ENCODE results near the gene NRXN3. TPM values are rescaled to one million over a fixed set of nuclear protein-coding genes. Genes with fewer than 3 reads are reported as not detected.

The NRXN3 gene
- polyA plus RNA-seq, 1 donor = 0.58 TPM

DNA sequence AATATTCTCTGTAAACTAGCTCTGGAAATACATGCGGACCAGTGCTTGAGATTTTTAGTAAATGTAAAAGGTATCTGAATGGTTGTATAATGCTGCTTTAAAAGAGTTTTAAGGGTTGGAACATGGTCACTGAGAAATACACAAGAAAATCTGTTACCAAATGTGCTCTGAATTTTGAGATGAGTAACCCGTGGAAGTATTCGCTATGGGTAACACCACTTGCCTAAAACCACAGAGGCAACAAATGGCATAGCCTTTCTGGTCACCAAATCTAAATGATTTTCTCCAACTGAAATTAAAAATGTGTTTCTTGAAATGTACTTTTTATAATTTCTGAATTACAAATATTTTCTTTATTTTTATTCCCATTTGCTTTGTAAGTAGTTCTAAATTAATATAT lies 1295.5 kb downstream of the NRXN3 start:
- DNase-seq (ENCODE audit: low read depth) = no peak

DNA sequence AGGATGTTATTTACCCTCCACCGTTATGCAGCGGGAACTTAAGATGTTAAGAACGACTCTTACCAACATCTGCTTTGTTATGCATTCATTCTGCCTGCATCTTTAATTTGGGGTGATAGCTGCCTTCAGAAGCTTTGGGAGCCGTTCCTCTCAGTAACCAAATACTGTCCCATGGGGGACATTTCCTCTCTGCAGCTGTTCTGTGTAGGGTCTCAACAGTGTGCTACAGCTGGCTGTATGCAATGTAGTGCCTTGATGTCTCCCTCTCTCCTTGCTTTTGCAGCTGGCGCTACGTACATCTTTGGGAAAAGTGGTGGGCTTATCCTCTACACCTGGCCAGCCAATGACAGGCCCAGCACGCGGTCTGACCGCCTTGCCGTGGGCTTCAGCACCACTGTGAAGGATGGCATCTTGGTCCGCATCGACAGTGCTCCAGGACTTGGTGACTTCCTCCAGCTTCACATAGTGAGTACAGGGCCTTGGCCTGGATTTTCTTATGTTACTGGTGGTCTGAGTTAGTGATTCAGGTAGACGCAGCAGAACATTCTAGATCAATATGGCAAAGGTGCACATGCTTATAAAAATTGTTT lies 1296.9 kb downstream of the NRXN3 start:
- DNase-seq (ENCODE audit: low read depth) = no peak

DNA sequence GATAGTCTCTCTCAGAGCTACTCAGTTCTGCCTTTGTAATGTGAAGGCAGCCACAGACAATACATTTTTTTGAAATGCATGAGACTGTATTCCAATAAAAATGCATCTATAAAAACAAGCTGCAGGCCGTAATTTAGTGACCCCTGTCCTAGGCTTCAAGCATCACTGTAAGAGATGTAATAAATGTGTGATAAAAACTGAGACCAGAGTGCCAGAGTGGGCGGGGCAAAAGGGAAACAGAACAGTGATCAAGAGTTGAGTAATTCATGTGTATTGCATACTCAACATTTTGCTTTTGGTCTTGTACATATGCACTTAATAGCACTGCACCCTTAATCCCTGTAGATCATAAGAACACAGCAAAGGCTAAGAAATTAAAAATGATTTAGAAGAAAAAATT lies 1297.7 kb downstream of the NRXN3 start:
- no peak for DNase-seq (ENCODE audit: low read depth)

DNA sequence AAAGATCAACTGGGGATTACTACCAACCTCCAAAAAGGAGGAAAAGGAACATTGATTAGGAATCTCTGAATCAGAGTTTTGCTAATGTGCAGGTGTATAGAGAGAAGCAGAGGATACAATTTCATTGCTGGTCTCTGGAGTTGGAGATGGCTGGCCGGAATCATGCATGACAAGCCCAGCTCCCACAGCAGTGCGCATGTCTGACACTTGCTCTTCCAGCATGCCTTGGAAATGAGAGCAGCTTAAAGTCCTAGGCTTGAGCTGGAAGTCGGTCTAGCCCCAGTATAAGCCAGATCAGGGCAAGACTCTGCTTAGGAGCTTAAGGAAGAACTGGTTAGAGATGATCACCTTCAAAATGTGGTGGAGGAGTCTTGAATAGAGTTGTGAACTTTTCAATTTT lies 1298.3 kb downstream of the NRXN3 start:
- DNase-seq (ENCODE audit: low read depth) = no peak

DNA sequence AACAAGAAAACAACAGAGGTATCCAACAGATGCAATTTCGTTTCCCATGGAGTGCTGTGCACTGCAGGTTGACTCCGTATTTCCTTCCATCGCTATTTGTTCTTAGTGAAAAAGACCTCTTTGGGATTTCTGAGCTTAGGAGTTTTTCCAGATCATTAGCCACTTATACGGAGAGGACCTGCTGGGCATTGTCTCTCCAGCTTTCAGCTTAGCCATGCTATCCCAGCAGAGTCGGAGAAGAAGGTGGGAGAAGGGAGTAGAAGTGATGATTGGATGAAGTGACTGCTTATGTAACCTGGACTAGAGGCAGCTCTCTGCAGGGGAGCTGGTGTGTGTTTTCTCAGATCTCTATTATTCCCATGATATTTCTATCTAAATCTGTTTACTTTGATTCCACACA lies 1303.5 kb downstream of the NRXN3 start:
- no peak for DNase-seq (ENCODE audit: low read depth)

DNA sequence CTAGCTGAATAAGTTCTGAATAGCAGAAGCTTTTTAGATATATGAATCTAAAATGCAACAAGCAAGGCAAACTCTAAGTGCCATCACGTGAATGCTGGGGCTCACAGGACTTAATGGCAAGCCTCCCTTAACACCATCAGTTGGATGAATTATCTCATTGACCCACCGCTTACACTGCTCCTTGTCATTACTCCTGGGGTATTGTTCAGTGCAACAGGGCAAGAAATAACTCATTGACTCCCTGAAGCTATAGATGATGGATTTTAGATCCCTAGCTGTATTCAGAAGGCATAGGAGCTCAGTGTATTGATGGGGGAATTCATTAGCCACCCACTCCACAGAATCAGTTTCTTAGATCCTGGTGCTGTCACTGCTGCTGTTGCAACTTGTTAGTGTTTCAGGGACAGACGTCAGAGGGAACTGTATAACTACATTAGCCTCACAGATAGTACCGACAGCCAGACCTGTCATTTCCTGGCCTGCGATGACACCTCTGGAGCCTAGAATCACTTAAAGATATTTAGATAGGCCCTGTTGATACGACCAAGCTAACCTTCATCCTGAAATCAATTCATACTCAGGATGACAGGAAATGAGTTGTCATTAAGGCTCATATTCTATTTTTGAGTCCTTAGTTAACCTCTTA lies 1305.8 kb downstream of the NRXN3 start:
- DNase-seq (ENCODE audit: low read depth) = no peak

DNA sequence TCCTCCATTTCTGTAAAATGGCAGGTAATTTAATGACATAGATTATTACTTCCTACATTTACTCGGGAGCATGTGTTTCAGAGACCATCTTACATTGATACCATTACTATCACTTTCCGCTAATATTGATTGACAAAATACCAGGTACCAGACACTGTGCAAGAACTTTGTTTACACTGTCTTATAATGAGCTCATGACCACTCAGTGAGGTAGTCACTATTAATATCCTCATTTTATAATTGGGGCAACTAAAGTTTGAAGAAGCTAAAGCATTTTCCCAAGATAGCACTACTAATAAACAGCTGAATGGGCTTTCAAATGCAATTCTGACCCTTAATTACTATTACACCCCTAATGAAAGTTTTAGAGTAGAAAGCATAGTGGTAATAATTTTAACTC lies 1306.4 kb downstream of the NRXN3 start:
- DNase-seq (ENCODE audit: low read depth) = no peak

DNA sequence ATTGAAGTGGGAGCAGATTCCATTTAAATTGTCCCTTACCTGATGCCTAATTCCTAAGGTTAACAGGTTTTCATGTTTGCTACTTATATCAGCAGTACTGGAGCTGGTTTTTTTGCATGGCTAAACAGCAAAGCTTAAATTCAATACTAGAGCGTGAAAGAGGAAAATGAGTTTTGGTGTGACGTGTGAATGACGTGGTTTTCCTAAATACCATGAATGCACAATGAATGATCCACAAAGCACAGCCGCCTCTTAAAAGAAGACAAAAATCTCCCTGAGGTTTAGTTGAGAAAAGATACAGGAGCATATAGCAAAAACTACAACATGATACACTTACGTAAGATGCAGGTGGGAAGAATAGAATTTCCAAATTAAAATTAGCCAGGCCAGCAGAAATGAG lies 1310.0 kb downstream of the NRXN3 start:
- no peak for DNase-seq (ENCODE audit: low read depth)

DNA sequence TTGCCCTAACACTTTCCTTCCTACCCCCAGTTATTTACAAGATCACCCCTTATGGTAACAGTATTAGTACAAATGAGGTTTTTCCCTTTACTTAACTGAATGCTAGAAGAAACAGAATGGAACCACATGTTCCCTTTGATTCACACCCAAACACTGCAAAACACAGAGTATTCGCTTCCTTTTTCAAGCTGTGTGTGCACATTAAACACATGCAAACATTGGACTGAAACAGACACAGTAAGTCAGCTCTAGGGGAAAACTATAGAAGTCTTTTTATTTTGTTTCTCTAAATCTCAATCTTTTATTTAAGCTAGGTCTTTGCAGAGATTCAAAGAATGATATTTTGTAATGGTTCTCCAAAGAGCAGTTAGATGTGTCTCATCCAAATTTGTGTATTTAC lies 1312.7 kb downstream of the NRXN3 start:
- no peak for DNase-seq (ENCODE audit: low read depth)

DNA sequence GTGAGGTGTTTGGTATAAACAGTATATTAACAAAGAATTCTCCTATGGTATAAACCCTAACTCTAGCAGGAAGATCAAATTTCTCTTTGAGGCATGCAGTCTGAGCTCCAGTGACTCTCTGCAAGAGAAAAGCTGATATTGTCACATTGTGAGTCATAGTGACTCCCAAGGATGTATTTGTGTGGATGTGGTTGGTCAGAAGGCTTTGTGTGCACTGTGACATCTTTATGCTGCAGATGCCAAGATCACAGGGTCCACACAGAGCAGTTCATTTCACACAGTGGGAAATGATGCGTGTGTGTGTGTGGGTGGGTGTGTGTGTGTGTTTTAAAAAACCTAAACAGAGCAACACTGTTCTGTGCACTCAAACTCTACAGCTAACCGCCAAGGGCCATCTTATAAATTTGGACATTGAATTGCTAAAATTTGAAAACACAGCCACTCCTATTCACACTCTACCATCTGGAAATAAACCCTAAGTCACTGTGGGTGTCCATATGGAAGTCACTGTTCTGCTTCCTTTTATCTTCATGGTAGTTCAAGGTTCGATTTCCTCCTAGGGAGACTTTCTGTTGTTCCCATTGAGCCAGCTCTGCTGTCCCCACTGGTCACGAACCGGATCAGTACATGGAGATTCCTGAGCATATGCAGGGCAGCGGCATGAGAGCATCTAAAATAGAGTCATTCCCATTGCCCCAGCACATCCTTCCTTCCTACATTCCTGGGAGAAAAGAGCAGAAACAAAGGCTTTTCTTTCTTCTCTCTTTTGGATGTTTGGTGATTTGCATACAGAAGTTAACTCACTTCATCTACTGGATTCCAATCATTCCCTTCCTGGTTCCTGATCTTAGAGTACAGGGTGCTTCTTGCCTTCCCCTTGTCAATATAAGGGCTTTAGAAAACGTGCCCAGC lies 1313.6 kb downstream of the NRXN3 start:
- no peak for DNase-seq (ENCODE audit: low read depth)

DNA sequence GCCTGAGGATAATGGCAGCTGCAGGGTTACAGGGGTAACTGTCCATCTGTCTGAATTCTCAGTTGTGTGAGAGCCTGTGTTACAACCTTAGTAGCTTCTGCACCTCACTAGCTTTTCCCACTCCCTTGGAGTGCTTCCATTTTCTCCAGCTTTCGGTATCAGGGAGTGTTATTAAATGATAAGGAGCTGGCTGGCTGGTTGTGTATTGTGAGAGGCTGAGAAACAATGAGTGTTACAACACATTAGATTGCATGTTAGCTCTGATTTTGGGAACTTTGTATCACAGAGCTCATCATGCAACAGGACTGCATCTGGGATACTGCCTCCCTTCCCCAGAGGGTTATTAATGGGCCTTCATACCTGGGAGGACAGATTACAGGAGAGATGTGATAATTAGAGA lies 1317.5 kb downstream of the NRXN3 start:
- no peak for DNase-seq (ENCODE audit: low read depth)

DNA sequence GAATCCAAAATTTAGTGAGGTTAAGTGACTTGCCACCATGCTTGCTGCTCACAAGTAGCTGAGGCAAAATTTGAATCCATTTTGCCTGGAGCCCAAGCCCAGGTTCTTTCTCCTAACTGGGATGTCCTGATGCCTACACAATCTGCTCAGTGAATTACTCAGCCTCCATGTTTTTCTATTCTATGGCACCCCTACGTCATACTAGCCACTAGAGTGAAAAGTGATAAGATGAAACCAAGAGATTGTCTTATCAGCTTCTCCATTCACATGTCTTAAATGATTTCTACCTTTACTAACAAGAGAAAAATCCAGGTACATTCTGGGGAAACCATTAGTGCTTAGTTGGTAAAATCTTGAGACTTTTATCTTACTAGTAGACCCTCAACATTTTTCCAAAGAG lies 1321.0 kb downstream of the NRXN3 start:
- no peak for DNase-seq (ENCODE audit: low read depth)

DNA sequence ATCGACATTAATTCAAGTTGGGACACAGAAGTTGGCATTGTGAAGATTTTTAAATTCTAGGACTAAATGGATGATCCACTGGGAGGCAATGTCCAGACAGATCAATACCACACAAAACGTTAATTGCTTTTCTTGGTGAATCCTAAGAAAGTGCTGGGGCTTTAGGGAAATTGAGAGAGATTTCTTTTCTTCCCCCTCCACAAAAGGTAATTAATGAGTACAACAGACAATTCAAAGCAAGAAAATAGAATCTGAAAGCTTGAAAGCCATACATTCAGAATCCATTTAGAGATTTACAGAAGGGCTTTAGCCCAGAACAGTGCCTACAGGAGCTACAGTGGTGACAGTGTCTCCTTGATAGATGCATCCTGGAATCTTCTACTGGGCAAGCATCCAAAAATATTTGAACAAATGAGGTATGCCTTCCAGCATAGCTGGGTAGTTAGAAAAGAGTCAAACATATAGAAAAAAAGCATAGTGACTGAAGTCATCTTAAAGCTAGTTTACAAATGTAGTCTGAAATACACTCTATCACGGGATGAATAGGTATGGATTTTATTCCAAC lies 1323.0 kb downstream of the NRXN3 start:
- no peak for DNase-seq (ENCODE audit: low read depth)

DNA sequence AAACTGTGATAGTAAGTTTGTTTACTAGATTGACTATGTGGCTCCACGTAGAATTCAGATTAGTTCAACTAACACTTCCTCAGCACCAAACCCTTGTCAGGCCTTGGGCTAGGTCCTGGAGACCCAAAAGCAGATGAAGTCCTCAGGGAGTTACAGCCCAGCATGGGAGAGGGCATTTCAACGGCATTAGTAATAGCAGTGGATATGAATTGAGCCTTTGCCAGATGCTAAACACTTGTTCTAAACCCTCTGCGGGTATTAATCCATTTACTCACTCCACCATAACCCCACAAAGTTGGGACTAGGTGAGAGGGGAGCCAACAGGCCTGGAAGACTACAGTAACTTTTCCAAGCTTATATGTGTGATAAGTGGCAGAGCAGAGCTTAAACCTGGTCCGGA lies 1326.5 kb downstream of the NRXN3 start:
- no peak for DNase-seq (ENCODE audit: low read depth)

DNA sequence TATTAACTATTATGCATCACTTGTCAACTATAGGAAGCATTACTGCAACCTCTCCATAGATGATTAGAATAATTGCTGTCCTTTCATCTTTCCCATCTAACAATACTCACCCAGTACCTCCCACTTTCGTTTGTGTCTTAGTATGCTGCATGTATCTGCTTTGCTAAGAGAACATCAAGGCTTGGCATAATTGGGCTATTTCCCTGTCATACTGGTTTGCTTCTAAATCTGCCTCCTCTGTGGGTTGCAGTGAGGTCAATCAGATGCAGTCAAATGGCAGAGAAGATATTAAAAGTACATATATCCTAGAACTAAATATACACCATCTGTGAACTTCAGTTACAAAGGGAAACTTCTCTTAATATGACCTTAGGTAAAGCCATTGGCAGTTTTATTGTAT lies 1330.3 kb downstream of the NRXN3 start:
- DNase-seq (ENCODE audit: low read depth) = no peak

DNA sequence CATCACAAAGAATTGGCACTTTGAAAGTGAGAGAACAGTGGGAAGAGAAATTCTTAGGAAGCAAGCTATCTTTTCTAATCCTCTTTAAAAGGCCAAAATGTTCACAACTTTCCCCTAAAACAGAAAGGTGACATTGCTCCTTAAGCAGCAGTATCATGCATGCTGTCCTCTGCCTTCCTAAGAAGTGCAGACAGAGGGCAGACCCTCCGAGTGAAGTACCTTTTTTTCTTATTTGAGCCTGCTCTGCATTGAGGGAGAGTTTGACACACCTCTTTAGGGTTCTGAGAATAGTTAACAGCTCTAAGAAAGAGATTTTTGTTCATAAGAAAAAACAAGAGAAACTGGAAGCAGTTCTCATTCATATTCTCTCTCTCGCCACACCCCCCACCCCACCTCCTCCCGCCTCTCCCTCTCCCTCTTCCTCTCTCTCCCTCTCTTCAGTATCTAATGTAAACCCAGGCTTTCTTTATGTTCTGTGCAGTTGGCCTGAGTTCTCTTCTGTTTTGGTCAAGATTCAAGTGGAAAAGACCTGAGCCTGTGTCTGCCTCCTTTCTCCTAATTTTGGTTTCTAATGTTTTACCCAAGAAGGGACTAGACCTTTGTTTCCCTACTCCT lies 1332.1 kb downstream of the NRXN3 start:
- DNase-seq (ENCODE audit: low read depth) = no peak

DNA sequence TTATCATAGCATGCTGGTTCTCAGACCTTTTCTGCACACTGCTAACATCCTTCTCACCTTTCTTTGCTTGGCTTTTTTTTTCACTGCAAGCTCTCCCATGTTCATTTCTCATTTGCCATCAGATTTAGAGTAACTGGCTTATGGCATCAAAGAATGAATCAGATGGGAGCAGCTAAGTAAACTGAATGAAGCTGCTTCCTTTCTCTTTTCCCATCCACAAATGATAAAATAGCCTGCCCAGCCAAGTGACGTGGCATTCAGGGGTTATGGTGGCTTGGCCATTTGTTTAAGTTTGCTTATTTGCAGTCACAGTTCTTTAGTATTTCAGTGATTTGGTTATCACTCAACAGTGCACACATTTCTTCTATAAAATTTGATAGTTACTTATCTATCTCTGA lies 1332.6 kb downstream of the NRXN3 start:
- no peak for DNase-seq (ENCODE audit: low read depth)

DNA sequence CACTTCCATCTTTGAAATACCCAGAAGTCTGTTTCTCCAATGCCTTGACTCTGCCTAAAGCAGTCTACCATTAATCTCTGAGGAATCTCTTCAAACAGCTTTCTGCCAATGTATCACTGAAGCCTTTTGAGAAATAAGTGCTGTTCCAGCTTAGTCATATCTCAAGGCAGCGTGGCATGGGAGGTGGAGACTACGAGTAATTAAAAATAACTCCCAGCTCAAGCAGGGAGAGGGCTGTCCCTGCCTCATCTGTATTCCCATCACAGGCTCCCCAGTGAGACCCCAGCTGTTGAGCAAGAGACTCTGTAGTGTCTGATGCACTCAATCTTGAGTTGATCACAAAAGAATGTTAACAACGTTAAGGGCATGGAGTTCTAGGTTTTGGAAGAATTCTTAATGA lies 1340.5 kb downstream of the NRXN3 start:
- DNase-seq (ENCODE audit: low read depth) = no peak

DNA sequence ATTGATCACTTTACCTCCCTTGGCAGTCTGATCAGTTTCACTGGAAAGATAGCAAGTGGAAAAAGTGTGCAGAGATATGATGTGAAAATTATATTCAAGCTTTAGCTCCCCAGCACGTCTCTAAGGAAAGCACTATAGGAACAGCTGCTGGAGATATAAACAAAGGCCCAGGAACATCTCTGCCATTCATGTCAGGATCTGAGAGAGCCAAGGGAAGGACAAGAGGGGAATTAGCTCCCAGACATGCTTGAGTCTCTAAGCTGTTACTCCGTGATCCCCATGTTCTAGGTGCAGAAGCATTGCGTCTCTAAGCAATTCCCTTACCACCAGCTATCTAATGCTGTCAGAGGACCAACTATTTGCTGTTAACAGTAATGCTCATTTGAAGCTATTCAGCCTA lies 1341.0 kb downstream of the NRXN3 start:
- DNase-seq (ENCODE audit: low read depth) = no peak

DNA sequence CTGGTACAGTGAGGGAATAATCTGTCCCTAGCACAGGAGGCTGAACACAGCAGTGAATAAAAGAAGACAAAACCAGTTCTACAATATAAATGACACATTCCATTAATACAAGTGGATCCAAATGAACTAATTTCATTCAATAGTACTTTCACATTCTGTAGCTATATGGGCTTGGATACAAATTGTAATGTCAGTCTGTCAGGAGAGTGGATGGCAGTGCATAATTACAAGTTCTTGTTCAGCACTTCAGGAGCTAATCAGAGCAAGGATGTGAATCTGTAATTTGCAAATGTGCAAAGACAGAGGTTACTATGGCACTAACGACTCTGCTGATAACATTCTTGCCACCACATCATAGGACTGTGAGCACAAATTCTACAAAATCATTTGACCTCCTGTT lies 1343.3 kb downstream of the NRXN3 start:
- DNase-seq (ENCODE audit: low read depth) = no peak

DNA sequence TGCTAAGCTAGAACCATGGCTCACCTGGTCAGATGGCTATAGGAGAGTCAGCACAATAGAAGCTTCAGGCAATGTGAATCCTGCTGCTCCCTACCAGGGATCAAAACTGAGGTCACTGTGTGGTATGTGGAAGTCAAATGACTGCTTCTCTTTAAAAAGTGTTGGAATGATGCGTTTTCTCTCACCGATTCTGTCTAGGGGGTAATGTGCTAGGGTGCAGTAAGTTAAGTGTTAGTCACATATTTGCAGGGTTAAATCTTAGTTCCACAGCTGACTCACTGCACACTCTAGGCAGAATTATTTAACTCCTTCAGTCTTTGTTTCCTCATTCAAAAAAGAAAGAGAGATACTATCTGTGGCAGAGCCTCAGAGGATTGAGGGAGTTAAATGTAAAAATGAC lies 1344.5 kb downstream of the NRXN3 start:
- no peak for DNase-seq (ENCODE audit: low read depth)

DNA sequence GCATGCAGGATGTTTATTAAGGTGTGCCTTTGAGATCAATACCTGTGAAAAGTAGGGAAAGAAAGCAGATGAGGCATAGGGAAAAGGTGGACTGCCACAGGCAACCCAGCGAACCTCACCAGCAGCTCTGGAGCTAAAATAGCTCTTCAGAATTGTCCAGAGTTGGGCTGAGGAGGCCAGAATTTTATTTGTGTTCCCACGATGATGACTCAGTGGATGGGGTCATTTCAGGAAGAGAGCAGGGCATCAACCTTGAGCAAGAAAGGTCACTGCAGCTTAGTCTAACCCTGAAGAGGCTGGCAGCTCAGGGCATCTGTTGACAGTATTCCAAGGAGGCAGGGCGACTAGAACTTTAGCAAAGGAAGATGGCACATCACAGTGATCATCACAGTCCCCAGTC lies 1345.0 kb downstream of the NRXN3 start:
- DNase-seq (ENCODE audit: low read depth) = no peak
